HG03095 (cell line): ENCODE measurements around the gene SLC22A15.
"Not testable (repeated sequence)": the region's sequence is repeated elsewhere in the genome, so short reads cannot be mapped to it uniquely, and the experiment has no call there.

Source experiments
- ATAC-seq: cut with Tn5 transposase; IDR thresholded peaks from one replicate; pipeline ENCODE4 v1.9.1; 2021; ENCODE audit warnings: moderate library complexity; ENCODE audit not compliant: unreplicated experiment

The SLC22A15 gene

GRCh38 chr1:115976062-115976920 lies at the start of gene SLC22A15:
Gene SLC22A15 (plus strand): TSS chr1:115976513. CDS start chr1:115976628, 115 bp downstream.
- peak; percentile 90 for ATAC-seq

- no peak for ATAC-seq
Measured at GRCh38 chr1:115927971-115928370, 48.3 kb upstream of the SLC22A15 start.

DNA sequence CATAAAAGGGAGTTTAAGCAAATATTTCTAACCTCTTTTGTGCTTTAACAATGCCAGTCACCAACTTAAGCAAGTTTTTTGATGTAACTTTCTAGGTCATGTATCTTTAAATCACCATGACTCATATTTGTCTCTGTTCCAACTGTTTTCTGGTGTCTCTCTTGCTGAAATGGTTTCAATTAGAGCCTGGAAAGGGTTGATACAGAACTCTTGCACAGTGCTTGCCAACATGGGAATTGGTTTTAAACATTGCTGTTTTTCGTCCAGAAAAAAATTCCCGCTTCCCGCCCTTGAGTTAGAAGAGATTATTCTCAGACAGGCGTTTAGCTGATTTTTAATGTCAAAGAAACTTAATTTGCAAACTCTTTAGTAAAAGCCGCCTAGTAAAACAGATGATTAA lies 46.4 kb upstream of the SLC22A15 start:
- ATAC-seq, result no peak

DNA sequence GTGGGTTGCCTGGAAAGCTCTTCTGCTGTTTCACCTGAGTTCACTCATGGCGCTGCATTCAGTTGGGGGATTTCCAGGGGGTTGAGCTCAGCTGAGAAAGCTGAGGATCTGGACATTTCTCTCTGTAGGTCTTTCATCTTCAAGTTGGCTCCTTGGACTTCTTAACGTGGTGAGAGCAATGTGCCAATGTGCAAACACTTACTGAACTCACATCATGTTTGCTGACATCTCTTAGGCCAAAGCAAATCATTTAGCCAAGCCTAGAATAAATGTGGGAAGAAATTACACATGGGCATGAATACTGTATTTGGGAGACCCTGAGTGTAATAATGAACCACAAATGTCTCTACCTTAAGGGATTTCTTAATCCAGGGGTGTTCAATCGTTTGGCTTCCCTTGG lies 42.7 kb upstream of the SLC22A15 start:
- no peak for ATAC-seq

GRCh38 chr1:115939455-115939854 lies 36.9 kb upstream of the SLC22A15 start:
- ATAC-seq, result no peak

GRCh38 chr1:115946116-115946515 lies 30.2 kb upstream of the SLC22A15 start:
- ATAC-seq, result no peak

DNA sequence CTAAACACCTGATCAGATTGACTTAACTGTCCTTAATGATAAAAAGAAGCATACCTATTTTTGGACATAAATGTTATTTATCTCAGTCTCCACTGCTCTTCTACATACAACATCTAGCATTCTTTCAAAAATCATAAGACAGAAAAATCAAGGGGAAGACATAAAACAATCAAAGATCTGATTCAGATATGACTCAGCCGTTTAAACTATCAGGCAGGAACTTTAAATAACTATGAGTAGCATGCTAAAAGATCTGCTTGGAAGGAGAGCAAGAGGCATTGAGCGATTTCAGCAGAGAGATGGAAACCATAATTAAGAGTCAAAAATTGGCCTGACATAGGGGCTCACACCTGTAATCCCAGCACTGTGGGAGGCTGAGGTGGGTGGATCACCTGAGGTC lies 27.2 kb upstream of the SLC22A15 start:
- no peak for ATAC-seq

- ATAC-seq, result no peak
Measured at GRCh38 chr1:115951560-115951959, 24.8 kb upstream of the SLC22A15 start.

DNA sequence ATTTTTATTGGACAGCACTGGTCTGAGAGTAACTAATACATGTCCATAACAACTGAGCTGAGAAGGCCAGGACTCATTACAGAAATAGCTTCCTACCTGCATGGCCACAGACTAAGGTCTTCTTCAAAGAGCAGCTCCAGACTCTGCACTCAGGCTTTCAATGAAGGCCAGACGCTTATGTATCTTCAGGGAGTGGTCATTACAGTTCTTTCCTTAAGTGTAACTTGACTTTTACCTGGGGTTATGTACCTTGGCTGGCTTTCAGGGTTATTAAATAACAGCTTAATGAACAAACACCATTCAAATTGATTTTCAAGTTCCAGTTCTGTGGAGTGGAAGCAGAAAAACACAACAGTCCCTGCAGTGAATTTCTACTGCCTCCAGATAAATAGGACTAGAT lies 23.8 kb upstream of the SLC22A15 start:
- ATAC-seq, result no peak

- no peak for ATAC-seq
Measured at GRCh38 chr1:115953180-115953579, 23.1 kb upstream of the SLC22A15 start.

- no peak for ATAC-seq
Measured at GRCh38 chr1:115954684-115955083, 21.6 kb upstream of the SLC22A15 start.

- ATAC-seq, result no peak
Measured at GRCh38 chr1:115955228-115955627, 21.1 kb upstream of the SLC22A15 start.

GRCh38 chr1:115958866-115959265 lies 17.4 kb upstream of the SLC22A15 start:
- no peak for ATAC-seq

GRCh38 chr1:115969509-115969908 lies 6.8 kb upstream of the SLC22A15 start:
- ATAC-seq, result no peak

DNA sequence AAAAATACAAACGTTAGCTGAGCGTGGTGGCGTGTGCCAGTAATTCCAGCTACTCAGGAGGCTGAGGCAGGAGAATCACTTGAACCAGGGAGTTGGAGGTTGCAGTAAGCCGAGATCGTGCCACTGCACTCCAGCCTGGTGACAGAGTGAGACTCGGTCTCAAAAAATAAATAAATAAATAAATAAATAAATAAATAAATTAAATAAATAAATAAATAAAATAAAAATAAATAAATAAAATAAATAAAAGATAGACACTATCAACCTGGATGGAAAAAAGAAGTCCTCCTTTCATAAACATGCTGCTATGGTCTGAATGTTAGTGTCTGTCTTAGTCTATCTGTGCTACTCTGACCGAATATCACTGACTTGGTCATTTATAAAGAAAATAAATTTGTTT lies 4.5 kb upstream of the SLC22A15 start:
- ATAC-seq, result not testable (repeated sequence)

DNA sequence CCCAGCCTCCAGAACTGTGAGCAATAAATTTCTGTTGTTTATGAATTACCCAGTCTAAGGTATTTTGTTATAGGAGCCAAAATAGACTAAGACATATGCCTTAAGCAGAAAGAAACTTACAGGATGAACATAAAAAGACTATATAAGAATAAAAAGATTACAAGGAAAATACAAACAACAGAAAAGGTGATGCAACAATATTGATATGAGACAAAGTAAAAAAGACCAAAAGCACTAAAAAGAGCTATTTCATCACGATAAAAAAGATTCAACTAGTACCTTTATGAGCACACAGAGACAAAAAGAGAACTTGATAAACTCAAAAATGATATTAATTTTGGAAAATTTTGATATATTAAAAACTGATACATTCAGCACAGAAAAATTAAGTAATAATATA lies 3.2 kb upstream of the SLC22A15 start:
- ATAC-seq, result no peak

DNA sequence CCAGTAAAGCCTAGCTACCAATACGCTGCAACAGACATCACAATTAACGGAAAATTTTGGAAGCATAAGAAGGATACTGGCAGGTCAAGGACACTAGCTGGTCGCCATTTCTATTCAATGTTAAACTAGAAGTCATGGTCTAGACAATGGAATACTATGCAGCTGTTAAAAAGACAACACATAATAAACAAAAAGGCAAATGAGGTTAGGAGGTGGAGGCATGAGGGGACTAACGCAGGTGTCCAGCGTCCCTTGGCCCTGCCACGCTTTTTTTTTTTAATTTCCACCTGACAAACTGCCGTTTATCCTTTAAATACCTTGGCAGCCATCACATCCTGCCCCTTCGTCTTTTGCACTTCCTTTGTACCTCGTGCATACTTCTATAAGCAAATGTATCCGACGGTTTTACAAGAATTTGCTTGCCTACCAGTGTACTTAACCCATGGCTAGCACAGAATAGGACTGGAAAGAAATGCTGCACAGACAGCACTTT lies 698 bp upstream of the SLC22A15 start:
- ATAC-seq, result no peak

- ATAC-seq, result no peak
Measured at GRCh38 chr1:115976921-115977498, 697 bp downstream of the SLC22A15 start.

GRCh38 chr1:115977499-115978258 lies 1.4 kb downstream of the SLC22A15 start:
- ATAC-seq, result no peak

GRCh38 chr1:115978292-115978941 lies 2.1 kb downstream of the SLC22A15 start:
- no peak for ATAC-seq

DNA sequence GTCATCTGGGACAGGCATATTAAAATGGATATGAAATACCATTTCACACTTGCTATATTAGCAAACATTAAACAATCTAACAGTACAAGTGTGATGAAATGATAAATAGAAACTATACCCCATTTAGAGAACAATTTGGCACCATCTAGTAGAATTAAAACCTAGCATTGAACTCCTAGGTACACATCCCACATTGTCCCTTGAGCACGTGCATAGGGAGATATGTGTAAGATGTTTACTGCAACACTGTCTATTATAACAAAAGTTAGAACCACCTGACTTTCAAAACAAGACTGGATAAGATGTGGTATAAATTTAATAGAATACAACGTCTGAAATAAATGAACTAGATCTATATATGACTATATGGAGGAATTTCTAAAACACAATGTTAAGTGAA lies 3.8 kb downstream of the SLC22A15 start:
- ATAC-seq, result no peak
